Activated CD8-positive, alpha-beta memory T cell treated with anti-CD3 and anti-CD28 coated beads, Interleukin-2, amount 10 ng/mL, durations not matched to agents 7 days and 5 days (primary cell): ENCODE results near the gene FGF7. TPM values are rescaled to one million over a fixed set of nuclear protein-coding genes. Genes with fewer than 3 reads are reported as not detected.

ENCODE experiments used
- ATAC-seq: fragments of 150-1000 bp; cut with Tn5 transposase; one replicate; pipeline ENCODE4 v1.10.0; 2021; ENCODE audit warnings: moderate library complexity
- CTCF ChIA-PET: fragments of 350-600 bp; sonication (Branson Sonifier 250); formaldehyde crosslinking; loops from one replicate; lab custom pipeline; 2021; ENCODE audit warnings: antibody characterized with exemption; lab: Charles Lee
- DNase-seq: peaks from one replicate; pipeline ENCODE4 v3.0.0-alpha.2; 2020
- H3K27ac Mint-ChIP-seq: one replicate; pipeline ENCODE4 v1.8.0; 2021; ENCODE audit warnings: mild to moderate bottlenecking, mixed read lengths
- H3K27me3 Mint-ChIP-seq: one replicate; pipeline ENCODE4 v1.8.0; 2021; ENCODE audit warnings: mixed read lengths
- H3K36me3 Mint-ChIP-seq: one replicate; pipeline ENCODE4 v1.8.0; 2021; ENCODE audit warnings: mild to moderate bottlenecking, mixed read lengths
- H3K4me1 Mint-ChIP-seq: one replicate; pipeline ENCODE4 v1.8.0; 2021; ENCODE audit warnings: mixed read lengths
- H3K4me3 Mint-ChIP-seq: one replicate; pipeline ENCODE4 v1.8.0; 2021; ENCODE audit warnings: mild to moderate bottlenecking, moderate library complexity, mixed read lengths
- H3K9me3 Mint-ChIP-seq: one replicate; pipeline ENCODE4 v1.8.0; 2022; ENCODE audit warnings: low read depth, mixed read lengths
- total RNA-seq, 2 experiments: library from RNA; stranded (reverse); gene quantifications; one replicate each; pipeline ENCODE4 v1.2.3, GENCODE V29; 2021

FGF7 gene
- total RNA-seq, 2 experiments from 2014 or later = not detected

DNA sequence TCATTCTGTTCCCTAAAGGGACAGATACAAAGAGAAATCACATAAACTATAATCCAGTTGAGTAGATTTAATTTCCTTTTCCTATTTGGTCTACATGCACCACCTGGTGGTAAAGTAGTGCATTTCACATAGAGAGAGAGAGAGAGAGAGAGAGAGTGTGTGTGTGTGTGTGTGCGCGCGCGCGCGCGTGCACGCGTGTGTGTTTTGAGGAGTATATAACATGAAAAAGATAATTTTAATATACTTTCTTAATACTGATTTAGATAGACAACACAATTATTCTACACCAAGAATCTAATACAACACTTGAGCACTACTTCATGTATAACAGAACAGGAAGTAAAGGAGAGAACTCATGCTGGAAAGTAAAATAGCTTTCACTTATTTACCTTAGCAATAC lies 1.1 kb upstream of the FGF7 start:
- peaks cover 12% of the 10 kb centered on the region for H3K27me3 Mint-ChIP-seq
- ATAC-seq = no peak
- peaks cover 4% of the 10 kb centered on the region for H3K4me1 Mint-ChIP-seq
- H3K27ac Mint-ChIP-seq = peak overlapping the region; percentile 67
- DNase-seq = no peak
- H3K36me3 Mint-ChIP-seq = peaks cover 1% of the 10 kb centered on the region
- peak overlapping the region; percentile 29 for H3K4me3 Mint-ChIP-seq
- H3K9me3 Mint-ChIP-seq = no peaks in the 10 kb centered on the region
- CTCF ChIA-PET = interaction anchor here (0.6 to 5.1 kb wide), 14 partner anchors 10 to 581 kb away, joined by 3 to 53 read pairs (median 4); partner anchors contain the start of gene SECISBP2L

DNA sequence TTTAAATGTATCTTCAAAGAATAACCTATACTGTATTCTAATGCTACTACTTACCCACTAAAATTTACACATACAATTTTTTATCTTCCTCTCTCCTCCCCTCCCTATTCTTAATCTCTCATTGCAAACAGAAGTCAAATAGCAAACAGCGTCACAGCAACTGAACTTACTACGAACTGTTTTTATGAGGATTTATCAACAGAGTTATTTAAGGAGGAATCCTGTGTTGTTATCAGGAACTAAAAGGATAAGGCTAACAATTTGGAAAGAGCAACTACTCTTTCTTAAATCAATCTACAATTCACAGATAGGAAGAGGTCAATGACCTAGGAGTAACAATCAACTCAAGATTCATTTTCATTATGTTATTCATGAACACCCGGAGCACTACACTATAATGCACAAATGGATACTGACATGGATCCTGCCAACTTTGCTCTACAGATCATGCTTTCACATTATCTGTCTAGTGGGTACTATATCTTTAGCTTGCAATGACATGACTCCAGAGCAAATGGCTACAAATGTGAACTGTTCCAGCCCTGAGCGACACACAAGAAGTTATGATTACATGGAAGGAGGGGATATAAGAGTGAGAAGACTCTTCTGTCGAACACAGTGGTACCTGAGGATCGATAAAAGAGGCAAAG lies 984 bp downstream of the FGF7 start:
- no peaks in the 10 kb centered on the region for H3K9me3 Mint-ChIP-seq
- H3K4me3 Mint-ChIP-seq = no peak overlapping the region
- H3K36me3 Mint-ChIP-seq = peaks cover 1% of the 10 kb centered on the region
- H3K27me3 Mint-ChIP-seq = peaks cover 12% of the 10 kb centered on the region
- H3K4me1 Mint-ChIP-seq = peaks cover 4% of the 10 kb centered on the region
- H3K27ac Mint-ChIP-seq = no peak overlapping the region
- CTCF ChIA-PET = interaction anchor here (5.1 kb wide), 1 partner anchor 188 kb away, joined by 53 read pairs; no protein-coding TSS in a partner anchor
- no peak for ATAC-seq
- DNase-seq = no peak

DNA sequence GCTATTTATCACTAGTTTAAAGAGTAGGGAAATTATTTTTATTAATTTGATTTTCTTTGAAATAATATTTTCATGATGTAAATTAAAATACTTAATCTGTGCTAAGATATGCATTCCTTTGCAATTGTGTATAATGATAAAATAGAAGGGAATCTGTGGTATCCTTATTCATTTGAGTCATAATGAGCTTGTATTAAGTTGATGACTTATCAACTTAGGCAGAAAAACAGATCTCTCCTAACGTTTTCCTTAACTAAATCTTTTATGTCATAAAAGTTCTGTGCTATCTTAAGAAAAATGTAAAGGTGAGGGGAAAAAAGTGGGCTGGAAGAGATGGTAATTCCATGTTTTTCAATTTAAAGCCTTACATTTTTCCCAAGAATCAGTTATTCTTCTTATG lies 1.9 kb downstream of the FGF7 start:
- Mint-ChIP-seq H3K4me1 (peaks cover 4% of the 10 kb centered on the region), H3K27me3 (peaks cover 12% of the 10 kb centered on the region), H3K27ac (no peak overlapping the region), H3K4me3 (no peak overlapping the region), H3K36me3 (peaks cover 1% of the 10 kb centered on the region), H3K9me3 (no peaks in the 10 kb centered on the region)
- ATAC-seq = no peak
- CTCF ChIA-PET = no interaction called here
- no peak for DNase-seq

- Mint-ChIP-seq H3K9me3 (no peaks in the 10 kb centered on the region), H3K4me1 (no peaks in the 10 kb centered on the region)
- no peak for ATAC-seq
These were observed 4.3 kb downstream of the FGF7 start for GRCh38 chr15:49427372-49427771.

GRCh38 chr15:49428409-49429095 lies 5.5 kb downstream of the FGF7 start:
- H3K4me3 Mint-ChIP-seq = no peak overlapping the region
- H3K9me3 Mint-ChIP-seq = no peaks in the 10 kb centered on the region
- no peak for ATAC-seq
- no peaks in the 10 kb centered on the region for H3K4me1 Mint-ChIP-seq
- no peak for DNase-seq
- H3K36me3 Mint-ChIP-seq = no peaks in the 10 kb centered on the region
- peaks cover 16% of the 10 kb centered on the region for H3K27me3 Mint-ChIP-seq
- no peak overlapping the region for H3K27ac Mint-ChIP-seq
- CTCF ChIA-PET = interaction anchor here (1.0 kb wide), 1 partner anchor 190 kb away, joined by 3 read pairs; no protein-coding TSS in a partner anchor

More at GRCh38 chr15:49427372-49427771, 4.3 kb downstream of the FGF7 start:
- H3K36me3 Mint-ChIP-seq = no peaks in the 10 kb centered on the region
- no peak for DNase-seq
- H3K27me3 Mint-ChIP-seq = peaks cover 16% of the 10 kb centered on the region
- H3K27ac Mint-ChIP-seq = no peak overlapping the region
- CTCF ChIA-PET = interaction anchor here (1.0 kb wide), 1 partner anchor 189 kb away, joined by 3 read pairs; no protein-coding TSS in a partner anchor
- no peak overlapping the region for H3K4me3 Mint-ChIP-seq

GRCh38 chr15:49430046-49430445 lies 7.0 kb downstream of the FGF7 start:
- ATAC-seq (no peak), DNase-seq (no peak)
- no peaks in the 10 kb centered on the region for H3K4me1 Mint-ChIP-seq
- no peaks in the 10 kb centered on the region for H3K9me3 Mint-ChIP-seq
- H3K27ac Mint-ChIP-seq = no peak overlapping the region
- H3K27me3 Mint-ChIP-seq = peaks cover 16% of the 10 kb centered on the region
- H3K36me3 Mint-ChIP-seq = no peaks in the 10 kb centered on the region
- CTCF ChIA-PET = no interaction called here
- H3K4me3 Mint-ChIP-seq = no peak overlapping the region

GRCh38 chr15:49435174-49435573 lies 12.1 kb downstream of the FGF7 start:
- H3K36me3 Mint-ChIP-seq = no peaks in the 10 kb centered on the region
- H3K9me3 Mint-ChIP-seq = no peaks in the 10 kb centered on the region
- no peaks in the 10 kb centered on the region for H3K4me1 Mint-ChIP-seq
- CTCF ChIA-PET = no interaction called here
- peaks cover 7% of the 10 kb centered on the region for H3K27me3 Mint-ChIP-seq
- H3K4me3 Mint-ChIP-seq = no peak overlapping the region
- ATAC-seq = no peak
- no peak overlapping the region for H3K27ac Mint-ChIP-seq
- DNase-seq = no peak

DNA sequence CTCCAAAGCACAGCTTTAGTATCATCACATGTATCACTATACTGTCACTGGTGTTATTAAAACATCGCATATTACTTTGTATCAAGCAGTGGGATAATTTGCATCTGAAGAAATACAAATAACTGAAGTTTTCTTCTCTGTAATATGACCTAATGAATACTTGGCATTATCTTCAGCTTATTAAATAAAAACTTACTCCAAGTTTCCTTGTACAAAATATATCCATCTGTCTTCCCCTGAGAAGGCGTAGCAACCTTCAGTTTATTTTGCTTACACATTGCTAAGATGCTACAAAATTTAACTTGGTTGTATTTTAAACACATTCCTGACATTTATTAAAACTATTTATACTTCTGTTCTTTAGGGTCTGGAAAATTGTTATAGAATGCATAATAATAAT lies 13.7 kb downstream of the FGF7 start:
- DNase-seq = no peak
- CTCF ChIA-PET = no interaction called here
- Mint-ChIP-seq H3K4me1 (no peaks in the 10 kb centered on the region), H3K27ac (no peak overlapping the region), H3K27me3 (peaks cover under 1% of the 10 kb centered on the region), H3K4me3 (no peak overlapping the region), H3K9me3 (no peaks in the 10 kb centered on the region), H3K36me3 (no peaks in the 10 kb centered on the region)
- no peak for ATAC-seq

DNA sequence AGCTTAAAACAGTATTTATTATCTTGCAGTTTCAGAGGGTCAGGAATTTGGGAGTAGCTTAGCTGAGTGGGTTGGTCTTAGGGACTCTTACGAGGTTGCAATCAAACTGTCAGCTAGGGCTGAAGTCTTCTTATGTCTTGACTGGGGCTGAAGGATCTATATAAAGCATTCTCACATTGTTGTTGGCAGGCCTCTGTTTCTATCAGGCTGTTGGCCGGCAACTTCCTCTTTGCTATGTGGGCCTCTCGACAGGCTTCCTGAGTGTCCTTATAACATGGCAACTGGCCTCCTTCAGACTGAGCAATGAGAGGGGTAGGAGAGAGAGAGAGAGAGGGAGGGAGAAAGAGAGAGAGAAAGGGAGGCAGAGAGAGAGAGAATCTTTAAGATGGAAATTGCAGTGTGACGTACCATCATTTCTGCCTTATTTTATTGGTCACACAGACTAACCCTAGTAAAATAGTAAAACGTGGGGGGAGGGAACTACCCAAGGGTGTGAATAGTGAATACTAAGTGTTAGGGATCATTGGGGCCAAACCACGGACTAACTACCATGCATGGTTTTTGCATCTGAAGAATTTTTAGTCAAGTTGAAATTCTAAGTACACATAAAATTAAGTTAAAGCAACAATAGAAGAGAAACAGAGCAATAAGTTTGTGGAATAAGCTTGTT lies 16.1 kb downstream of the FGF7 start:
- Mint-ChIP-seq H3K36me3 (no peaks in the 10 kb centered on the region), H3K27ac (no peak overlapping the region), H3K4me1 (no peaks in the 10 kb centered on the region), H3K4me3 (no peak overlapping the region), H3K27me3 (peaks cover 4% of the 10 kb centered on the region), H3K9me3 (no peaks in the 10 kb centered on the region)
- CTCF ChIA-PET = no interaction called here
- no peak for ATAC-seq
- DNase-seq = no peak

- CTCF ChIA-PET = no interaction called here
- H3K27me3 Mint-ChIP-seq = peaks cover 4% of the 10 kb centered on the region
- DNase-seq (no peak), ATAC-seq (no peak)
- H3K4me1 Mint-ChIP-seq = no peaks in the 10 kb centered on the region
- H3K27ac Mint-ChIP-seq = no peak overlapping the region
- H3K4me3 Mint-ChIP-seq = no peak overlapping the region
- H3K36me3 Mint-ChIP-seq = no peaks in the 10 kb centered on the region
- no peaks in the 10 kb centered on the region for H3K9me3 Mint-ChIP-seq
These were observed 16.8 kb downstream of the FGF7 start for GRCh38 chr15:49439678-49440395.

DNA sequence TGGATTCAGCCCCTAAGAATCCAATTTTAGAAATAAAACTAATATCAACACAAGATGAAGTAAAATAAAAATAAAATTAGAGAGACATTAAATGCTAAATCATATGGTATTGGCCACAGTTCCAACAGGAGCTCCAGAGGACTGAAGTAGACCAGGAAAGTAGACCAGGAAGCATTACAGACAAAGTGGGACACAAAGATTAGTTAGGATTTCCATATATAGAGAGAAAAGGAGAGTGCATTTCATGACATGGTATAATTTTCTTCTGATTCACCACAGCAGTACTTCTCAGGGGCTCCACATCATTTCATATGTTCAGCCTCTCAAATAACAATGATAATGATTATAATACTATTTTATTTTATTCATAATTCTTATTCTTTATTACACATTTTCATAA lies 18.3 kb downstream of the FGF7 start:
- no peak overlapping the region for H3K4me3 Mint-ChIP-seq
- ATAC-seq = no peak

GRCh38 chr15:49441816-49442215 lies 18.8 kb downstream of the FGF7 start:
- no peaks in the 10 kb centered on the region for H3K9me3 Mint-ChIP-seq
- ATAC-seq = no peak

More for the DNA sequence above, 18.3 kb downstream of the FGF7 start:
- H3K27ac Mint-ChIP-seq = no peak overlapping the region
- no peaks in the 10 kb centered on the region for H3K36me3 Mint-ChIP-seq
- peaks cover 7% of the 10 kb centered on the region for H3K27me3 Mint-ChIP-seq
- CTCF ChIA-PET = no interaction called here
- no peaks in the 10 kb centered on the region for H3K4me1 Mint-ChIP-seq
- DNase-seq = no peak
- no peaks in the 10 kb centered on the region for H3K9me3 Mint-ChIP-seq

GRCh38 chr15:49452595-49452994 lies 29.6 kb downstream of the FGF7 start:
- ATAC-seq (no peak), DNase-seq (no peak)
- Mint-ChIP-seq H3K27ac (no peak overlapping the region), H3K27me3 (peaks cover 49% of the 10 kb centered on the region), H3K4me1 (no peaks in the 10 kb centered on the region), H3K4me3 (no peak overlapping the region), H3K36me3 (no peaks in the 10 kb centered on the region), H3K9me3 (no peaks in the 10 kb centered on the region)
- CTCF ChIA-PET = no interaction called here

More at GRCh38 chr15:49441816-49442215, 18.8 kb downstream of the FGF7 start:
- CTCF ChIA-PET = no interaction called here
- no peak for DNase-seq
- Mint-ChIP-seq H3K4me3 (no peak overlapping the region), H3K27ac (no peak overlapping the region), H3K4me1 (no peaks in the 10 kb centered on the region), H3K36me3 (no peaks in the 10 kb centered on the region), H3K27me3 (peaks cover 10% of the 10 kb centered on the region)
